AG09309 (cell line): ENCODE data around the gene PTPN7.

Source experiments
- DNase-seq: peaks from one replicate; pipeline ENCODE4 v3.0.0-alpha.2; 2010; ENCODE audit warnings: low read depth
- H3K4me3 ChIP-seq: 2 replicates; pipeline ENCODE4 v1.5.1; 2011; ENCODE audit warnings: mild to moderate bottlenecking, low read depth, low read length, moderate library complexity; ENCODE audit not compliant: control insufficient read depth
- TF ChIP-seq, protein P1 (sequence below): IDR thresholded peaks from 2 replicates; pipeline ENCODE4 v1.5.1; 2011; ENCODE audit warnings: mild to moderate bottlenecking, low read depth, low read length, inconsistent platforms; ENCODE audit not compliant: insufficient read depth, control insufficient read depth; ENCODE audit errors: missing control alignments

PTPN7 gene

GRCh38 chr1:202107321-202107761, 53.1 kb downstream of the PTPN7 start:
- no peak overlapping the region for H3K4me3 ChIP-seq

GRCh38 chr1:202106340-202107254, 53.8 kb downstream of the PTPN7 start:
- DNase-seq, result no peak
- TF ChIP-seq, protein P1, sequence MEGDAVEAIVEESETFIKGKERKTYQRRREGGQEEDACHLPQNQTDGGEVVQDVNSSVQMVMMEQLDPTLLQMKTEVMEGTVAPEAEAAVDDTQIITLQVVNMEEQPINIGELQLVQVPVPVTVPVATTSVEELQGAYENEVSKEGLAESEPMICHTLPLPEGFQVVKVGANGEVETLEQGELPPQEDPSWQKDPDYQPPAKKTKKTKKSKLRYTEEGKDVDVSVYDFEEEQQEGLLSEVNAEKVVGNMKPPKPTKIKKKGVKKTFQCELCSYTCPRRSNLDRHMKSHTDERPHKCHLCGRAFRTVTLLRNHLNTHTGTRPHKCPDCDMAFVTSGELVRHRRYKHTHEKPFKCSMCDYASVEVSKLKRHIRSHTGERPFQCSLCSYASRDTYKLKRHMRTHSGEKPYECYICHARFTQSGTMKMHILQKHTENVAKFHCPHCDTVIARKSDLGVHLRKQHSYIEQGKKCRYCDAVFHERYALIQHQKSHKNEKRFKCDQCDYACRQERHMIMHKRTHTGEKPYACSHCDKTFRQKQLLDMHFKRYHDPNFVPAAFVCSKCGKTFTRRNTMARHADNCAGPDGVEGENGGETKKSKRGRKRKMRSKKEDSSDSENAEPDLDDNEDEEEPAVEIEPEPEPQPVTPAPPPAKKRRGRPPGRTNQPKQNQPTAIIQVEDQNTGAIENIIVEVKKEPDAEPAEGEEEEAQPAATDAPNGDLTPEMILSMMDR, result no peak
- no peak overlapping the region for H3K4me3 ChIP-seq

More at GRCh38 chr1:202107321-202107761, 53.1 kb downstream of the PTPN7 start:
- TF ChIP-seq, protein P1, result no peak
- no peak for DNase-seq

DNA sequence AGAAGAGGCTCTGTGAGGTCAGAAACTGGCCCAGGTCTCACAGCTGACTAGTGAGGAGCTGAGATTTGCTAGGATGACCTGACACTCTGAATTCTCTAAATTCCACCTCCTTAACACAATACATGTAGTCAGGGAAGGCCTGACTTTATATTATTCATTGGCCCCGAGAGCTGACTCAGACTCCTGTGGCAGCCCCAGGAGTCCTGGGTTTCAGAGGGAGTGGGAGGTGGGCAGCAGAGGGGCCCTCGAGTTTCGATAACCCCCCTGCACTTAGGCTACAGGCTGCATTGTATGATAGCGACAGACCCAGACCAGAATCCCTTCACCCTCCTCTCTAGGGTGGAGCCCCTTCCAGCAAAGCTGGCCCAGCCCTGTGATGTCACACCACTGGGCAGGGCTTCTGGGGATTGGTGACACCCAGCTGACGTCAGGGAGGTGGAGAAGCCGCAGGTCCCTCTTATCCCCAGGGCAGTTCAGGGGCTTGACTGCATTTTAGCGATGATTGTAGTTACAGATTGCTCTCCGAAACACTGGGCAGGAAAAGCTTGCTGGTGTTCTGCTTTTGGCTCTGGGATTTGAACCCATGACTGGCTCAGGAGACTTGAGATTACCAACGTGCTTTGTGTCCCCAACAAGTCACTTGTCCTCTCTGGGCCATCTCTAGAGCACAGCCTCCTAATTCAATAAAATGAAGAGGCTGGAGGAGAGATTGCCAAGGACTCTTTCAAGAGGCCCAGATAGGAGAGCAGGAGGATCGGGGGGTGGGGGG, 54.6 kb downstream of the PTPN7 start:
- TF ChIP-seq, protein P1, result no peak
- no peak overlapping the region for H3K4me3 ChIP-seq
- no peak for DNase-seq

- TF ChIP-seq, protein P1, result no peak
Observed at GRCh38 chr1:202104073-202104472, 56.3 kb downstream of the PTPN7 start.

DNA sequence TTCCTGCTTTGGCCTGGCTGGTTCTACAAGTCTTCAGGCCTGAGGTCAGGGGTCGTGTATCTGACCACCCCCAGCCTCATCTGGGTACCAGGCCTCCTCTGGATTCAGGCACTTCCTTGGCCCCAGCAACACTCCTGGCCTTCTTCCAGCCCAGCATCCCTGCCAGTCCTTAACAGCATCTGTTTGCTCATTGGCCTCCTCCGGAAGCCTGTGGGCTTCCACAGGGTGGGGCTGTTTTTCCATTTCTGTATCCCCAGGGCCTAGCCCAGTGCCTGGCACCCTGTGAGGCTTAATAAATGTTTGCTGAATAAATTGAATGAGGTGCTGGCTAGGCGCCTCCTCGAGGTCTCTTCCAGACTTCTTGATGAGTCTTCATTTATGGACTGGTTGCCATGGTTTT, 59.2 kb downstream of the PTPN7 start:
- TF ChIP-seq, protein P1, result no peak
- no peak overlapping the region for H3K4me3 ChIP-seq
- no peak for DNase-seq

More at GRCh38 chr1:202104073-202104472, 56.3 kb downstream of the PTPN7 start:
- DNase-seq, result no peak
- H3K4me3 ChIP-seq, result no peak overlapping the region
